ENCODE results near the gene RSPO3.

DNA sequence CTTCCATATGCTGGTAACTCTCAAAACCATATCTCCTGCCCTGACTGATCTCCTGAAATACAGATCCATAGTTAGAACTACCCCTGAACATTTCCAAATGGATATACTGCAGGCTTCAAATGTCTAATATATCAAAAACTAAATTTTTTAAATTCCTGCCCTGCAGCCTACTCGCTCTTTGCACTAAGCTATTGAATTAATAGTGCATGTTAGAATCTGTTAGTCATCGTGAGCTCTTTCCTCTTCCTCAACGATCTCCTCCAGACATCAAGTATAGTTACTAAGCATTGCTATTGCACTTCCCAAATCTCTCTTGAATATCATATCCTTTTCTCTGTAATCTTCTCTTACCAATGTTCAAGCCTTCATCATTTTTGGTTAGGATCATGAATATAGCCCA lies 26.0 kb upstream of the RSPO3 start:
- TF ChIP-seq, protein P1, sequence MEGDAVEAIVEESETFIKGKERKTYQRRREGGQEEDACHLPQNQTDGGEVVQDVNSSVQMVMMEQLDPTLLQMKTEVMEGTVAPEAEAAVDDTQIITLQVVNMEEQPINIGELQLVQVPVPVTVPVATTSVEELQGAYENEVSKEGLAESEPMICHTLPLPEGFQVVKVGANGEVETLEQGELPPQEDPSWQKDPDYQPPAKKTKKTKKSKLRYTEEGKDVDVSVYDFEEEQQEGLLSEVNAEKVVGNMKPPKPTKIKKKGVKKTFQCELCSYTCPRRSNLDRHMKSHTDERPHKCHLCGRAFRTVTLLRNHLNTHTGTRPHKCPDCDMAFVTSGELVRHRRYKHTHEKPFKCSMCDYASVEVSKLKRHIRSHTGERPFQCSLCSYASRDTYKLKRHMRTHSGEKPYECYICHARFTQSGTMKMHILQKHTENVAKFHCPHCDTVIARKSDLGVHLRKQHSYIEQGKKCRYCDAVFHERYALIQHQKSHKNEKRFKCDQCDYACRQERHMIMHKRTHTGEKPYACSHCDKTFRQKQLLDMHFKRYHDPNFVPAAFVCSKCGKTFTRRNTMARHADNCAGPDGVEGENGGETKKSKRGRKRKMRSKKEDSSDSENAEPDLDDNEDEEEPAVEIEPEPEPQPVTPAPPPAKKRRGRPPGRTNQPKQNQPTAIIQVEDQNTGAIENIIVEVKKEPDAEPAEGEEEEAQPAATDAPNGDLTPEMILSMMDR (IDR thresholded peaks at IDR 0.05): no peak
- TF ChIP-seq POLR2A (IDR thresholded peaks at IDR 0.05) (no peak), POLR2AphosphoS5 (IDR thresholded peaks at IDR 0.05) (no peak), EP300 (IDR thresholded peaks at IDR 0.05) (no peak)
